SU-DHL-6 (cell line): ENCODE data around the gene BTBD19.

ENCODE experiments used
- CTCF ChIP-seq: fragments of 200-600 bp; sonication (generic); IDR thresholded peaks from one replicate; pipeline ENCODE4 v1.5.1; 2017; ENCODE audit warnings: antibody characterized with exemption, mild to moderate bottlenecking, low read length, moderate library complexity; ENCODE audit not compliant: insufficient read depth, poor library complexity, severe bottlenecking
- EZH2phosphoT487 ChIP-seq: fragments of 200-600 bp; sonication (generic), shearing (Covaris generic); conservative IDR thresholded peaks from 2 replicates; pipeline ENCODE4 v1.6.1; 2018; ENCODE audit warnings: mild to moderate bottlenecking, antibody characterized with exemption, low read length, moderate library complexity, mixed read lengths

- TF ChIP-seq EZH2phosphoT487, result no peak
- no peak for TF ChIP-seq CTCF
Measured at GRCh38 chr1:44830900-44831304, 22.6 kb downstream of the BTBD19 start.
